CD4-positive, alpha-beta T cell (primary cell): ENCODE results near the gene UBXN7. TPM values are rescaled to one million over a fixed set of nuclear protein-coding genes. Genes with fewer than 3 reads are reported as not detected.

Experiments used
- ATAC-seq: fragments of 200-7000 bp; cut with Tn5 transposase; one replicate; pipeline ENCODE4 v1.10.0; 2022; ENCODE audit warnings: mild to moderate bottlenecking; ENCODE audit not compliant: poor library complexity
- CTCF ChIA-PET: fragments of 350-600 bp; sonication (Branson Sonifier 250); formaldehyde crosslinking; loops from one replicate; lab custom pipeline; 2021; ENCODE audit warnings: antibody characterized with exemption, inconsistent platforms; lab: Charles Lee
- POLR2A ChIA-PET: fragments of 350-600 bp; sonication (Branson Sonifier 250); formaldehyde crosslinking; loops from one replicate; lab custom pipeline; 2021; ENCODE audit warnings: antibody characterized with exemption, inconsistent platforms; lab: Charles Lee
- DNase-seq, 14 experiments: peaks; one replicate each; pipeline ENCODE4 v3.0.0-alpha.2; 2013 to 2020; ENCODE audit warnings: mixed read lengths in 2 of 14
- H3K27ac ChIP-seq, 2 donors: one replicate each; pipeline versions ENCODE4 v1.5.1 to v1.7.0; 2013; ENCODE audit warnings: low read length in 2 of 2, low read depth in 1 of 2, mild to moderate bottlenecking in 1 of 2
- H3K27me3 ChIP-seq, 2 experiments: 1 replicate in 1 of 2; 2 replicates in 1 of 2; pipeline versions ENCODE4 v1.6.1 to v1.7.0; 2013; ENCODE audit warnings: low read length in 2 of 2, control low read depth in 1 of 2, mild to moderate bottlenecking in 1 of 2, moderate library complexity in 1 of 2; ENCODE audit not compliant: insufficient read depth in 2 of 2, control insufficient read depth in 1 of 2
- H3K36me3 ChIP-seq: one replicate; pipeline ENCODE4 v1.6.1; 2013; ENCODE audit warnings: low read length, control low read depth; ENCODE audit not compliant: insufficient read depth
- H3K4me1 ChIP-seq: one replicate; pipeline ENCODE4 v1.6.1; 2013; ENCODE audit warnings: low read length, control low read depth; ENCODE audit not compliant: insufficient read depth
- H3K4me3 ChIP-seq: one replicate; pipeline ENCODE4 v1.5.1; 2013; ENCODE audit warnings: mild to moderate bottlenecking, low read length, moderate library complexity
- H3K9me3 ChIP-seq, 2 experiments: 1 replicate in 1 of 2; 2 replicates in 1 of 2; pipeline versions ENCODE4 v1.6.1 to v1.7.0; 2013; ENCODE audit warnings: low read length in 2 of 2, mild to moderate bottlenecking in 2 of 2, control low read depth in 1 of 2, moderate library complexity in 1 of 2; ENCODE audit not compliant: control insufficient read depth in 1 of 2, insufficient read depth in 1 of 2
- H3K27ac Mint-ChIP-seq: one replicate; pipeline ENCODE4 v1.8.0; 2020; ENCODE audit warnings: mixed read lengths
- H3K27me3 Mint-ChIP-seq: one replicate; pipeline ENCODE4 v1.8.0; 2021; ENCODE audit warnings: mixed read lengths
- H3K36me3 Mint-ChIP-seq: one replicate; pipeline ENCODE4 v1.8.0; 2021; ENCODE audit warnings: low read depth, mixed read lengths
- H3K4me1 Mint-ChIP-seq: one replicate; pipeline ENCODE4 v1.8.0; 2021; ENCODE audit warnings: low read depth, mixed read lengths
- H3K4me3 Mint-ChIP-seq: one replicate; pipeline ENCODE4 v1.8.0; 2020; ENCODE audit warnings: mild to moderate bottlenecking, mixed read lengths
- H3K9me3 Mint-ChIP-seq: one replicate; pipeline ENCODE4 v1.8.0; 2020; ENCODE audit warnings: mixed read lengths
- CTCF ChIP-seq: fragments of 200-600 bp; IDR thresholded peaks from one replicate; pipeline ENCODE4 v1.8.0; 2022; ENCODE audit warnings: antibody characterized with exemption, mild to moderate bottlenecking
- intact Hi-C, 2 experiments: fragments of 100-400 bp; cut with DNase I in 1 of 2; cut with micrococcal nuclease in 1 of 2; formaldehyde crosslinking; loops; one replicate each; pipeline versions ENCODE4 v1.15.1 to v1.9.0; 2023 to 2025; cut with DNase I, micrococcal nuclease
- total RNA-seq, 174 experiments: library from RNA in 2 of 174; stranded (reverse) in 2 of 174; gene quantifications; one replicate each; pipeline ENCODE4 v1.2.3 and lab custom pipeline; 2021 to 2026

UBXN7 gene
- total RNA-seq, 2 experiments from 2014 or later: 75.3 to 83.6 TPM

- POLR2A ChIA-PET: no interaction called here
- H3K9me3 ChIP-seq: no peaks in the 10 kb centered on the region
- H3K27ac Mint-ChIP-seq: no peak overlapping the region
- H3K36me3 ChIP-seq: no peaks in the 10 kb centered on the region
- H3K4me1 Mint-ChIP-seq: no peaks in the 10 kb centered on the region
- H3K4me3 ChIP-seq: no peak overlapping the region
- no peak overlapping the region for H3K27ac ChIP-seq
- H3K4me1 ChIP-seq: no peaks in the 10 kb centered on the region
- no peaks in the 10 kb centered on the region for H3K36me3 Mint-ChIP-seq
- no peak overlapping the region for H3K4me3 Mint-ChIP-seq
- DNase-seq (no peak), ATAC-seq (no peak)
- H3K27me3 Mint-ChIP-seq: no peaks in the 10 kb centered on the region
- H3K27me3 ChIP-seq: no peaks in the 10 kb centered on the region
- TF ChIP-seq CTCF: no peak
- no peaks in the 10 kb centered on the region for H3K9me3 Mint-ChIP-seq
- intact Hi-C loops: no loop called here
- CTCF ChIA-PET: no interaction called here
Measured at GRCh38 chr3:196444500-196444894, 12.3 kb upstream of the UBXN7 start.

GRCh38 chr3:196440696-196441095 is 8.5 kb upstream of the UBXN7 start:
- Mint-ChIP-seq H3K4me1 (no peaks in the 10 kb centered on the region), H3K27ac (no peak overlapping the region), H3K9me3 (no peaks in the 10 kb centered on the region), H3K36me3 (no peaks in the 10 kb centered on the region), H3K4me3 (no peak overlapping the region), H3K27me3 (no peaks in the 10 kb centered on the region)
- DNase-seq (no peak), ATAC-seq (no peak)
- Histone ChIP-seq H3K36me3 (no peaks in the 10 kb centered on the region), H3K27me3 (no peaks in the 10 kb centered on the region), H3K4me1 (no peaks in the 10 kb centered on the region), H3K9me3 (no peaks in the 10 kb centered on the region), H3K4me3 (no peak overlapping the region), H3K27ac (no peak overlapping the region)
- intact Hi-C loops: no loop called here
- CTCF ChIA-PET: interaction anchor here (1.3 kb wide), 1 partner anchor 8 kb away, joined by 3 read pairs; the partner anchor contains the start of gene UBXN7
- TF ChIP-seq CTCF: no peak
- POLR2A ChIA-PET: no interaction called here

- CTCF ChIA-PET: interaction anchor here (1.3 kb wide), 1 partner anchor 8 kb away, joined by 3 read pairs; the partner anchor contains the start of gene UBXN7
- Histone ChIP-seq H3K27ac (no peak overlapping the region), H3K27me3 (no peaks in the 10 kb centered on the region), H3K9me3 (no peaks in the 10 kb centered on the region), H3K36me3 (no peaks in the 10 kb centered on the region), H3K4me1 (no peaks in the 10 kb centered on the region), H3K4me3 (no peak overlapping the region)
- ATAC-seq (no peak), DNase-seq (no peak)
- POLR2A ChIA-PET: no interaction called here
- no peaks in the 10 kb centered on the region for H3K4me1 Mint-ChIP-seq
- no peaks in the 10 kb centered on the region for H3K9me3 Mint-ChIP-seq
- no peaks in the 10 kb centered on the region for H3K27me3 Mint-ChIP-seq
- no peak overlapping the region for H3K4me3 Mint-ChIP-seq
- H3K27ac Mint-ChIP-seq: no peak overlapping the region
- no peaks in the 10 kb centered on the region for H3K36me3 Mint-ChIP-seq
- TF ChIP-seq CTCF: no peak
- intact Hi-C loops: no loop called here
Measured at GRCh38 chr3:196440041-196440537, 7.9 kb upstream of the UBXN7 start.
